ENCODE measurements around the gene ZBTB45. TPM values are rescaled to one million over a fixed set of nuclear protein-coding genes. Genes with fewer than 3 reads are reported as not detected.
A peak's percentile ranks its signal among the peaks of the same experiment; 100 is the strongest.

Gene ZBTB45
- total and polyA plus RNA-seq, 9 of the 15 experiments (the other 6 are each of a cell fraction or from before 2014, with no cell fraction given): 0.08 to 16.1 (median 1.8) TPM

GRCh38 chr19:58555920-58556621, 36.5 kb upstream of the ZBTB45 start:
- peak overlapping the region; percentile 83 for H3K4me2 ChIP-seq (ENCODE audit: insufficient read depth, low read length)
- in situ Hi-C loops (cut with MboI) (no loop called here), intact Hi-C loops (cut with micrococcal nuclease) (no loop called here)
- 71% methylated on average over 9 of the region's 16 CpGs for WGBS (ENCODE audit: insufficient coverage, low coverage, missing lambda C conversion rate)
- DNase-seq (ENCODE audit: extremely low read depth in 1 of 4, low spot score in 3 of 4) (peak in 1 of 4 experiments; percentile 42), FAIRE-seq (no peak), ATAC-seq (no peak)
- no peaks in the 10 kb centered on the region for H3K27me3 ChIP-seq (ENCODE audit: control insufficient read depth in 2 of 2, insufficient read depth in 2 of 2, low read length in 2 of 2)
- no peak overlapping the region for H2AFZ ChIP-seq (ENCODE audit: low read depth, low read length)
- H3K9ac ChIP-seq (ENCODE audit: insufficient read depth in 1 of 2, low read depth in 2 of 2, low read length in 2 of 2): peak overlapping the region; percentile 92 to 98; a peak in 3 of 4 replicates
- POLR2A ChIA-PET: interaction anchor here (0.6 to 3.7 kb wide), 7 partner anchors 8 to 373 kb away, joined by 3 to 48 read pairs (median 3); partner anchors contain the start of genes TRIM28, ZBTB45, ZNF274 and ZNF8
- no peaks in the 10 kb centered on the region for H3K9me3 ChIP-seq (replicated peaks; ENCODE audit: control insufficient read depth, insufficient read depth, low read depth, low read length)
- peaks cover 3% of the 10 kb centered on the region for H3K9me1 ChIP-seq (ENCODE audit: control insufficient read depth, insufficient read depth, low read length)
- peaks cover 36 to 58% of the 10 kb centered on the region in 2 experiments for H3K4me1 ChIP-seq (replicated peaks in 1 of 2; ENCODE audit: control insufficient read depth in 2 of 2, insufficient read depth in 2 of 2, low read length in 2 of 2)
- H3K36me3 ChIP-seq (ENCODE audit: control insufficient read depth, insufficient read depth, low read length): peaks cover 53% of the 10 kb centered on the region
- peak overlapping the region; percentile 94; the same call in 2 of the 3 replicates for H3K27ac ChIP-seq (ENCODE audit: extremely low read depth, low read depth, low read length)
- H3K4me3 ChIP-seq: no peak overlapping the region
- H4K20me1 ChIP-seq (replicated peaks; ENCODE audit: control insufficient read depth, insufficient read depth, low read length): no peaks in the 10 kb centered on the region
- CTCF ChIA-PET (ENCODE audit: low intra/inter-chr PET ratio): no interaction called here
- TSS peak; percentile 45 for BruUV-seq (replicated peaks)
- peaks cover 59% of the 10 kb centered on the region for H3K79me2 ChIP-seq (ENCODE audit: control insufficient read depth, insufficient read depth, low read length)
- no peak for TF ChIP-seq HOMEZ (CRISPR knock-in tag; IDR thresholded peaks at IDR 0.05)
- TF ChIP-seq EP400 (IDR thresholded peaks at IDR 0.05): no peak
- no peak for TF ChIP-seq SAP30 (IDR thresholded peaks at IDR 0.05; ENCODE audit: borderline replicate concordance, insufficient read depth, low read depth, low read length, poor library complexity, severe bottlenecking)
- TF ChIP-seq MCM3 (IDR thresholded peaks at IDR 0.05): no peak
- TF ChIP-seq SMAD3 (CRISPR knock-in tag; conservative IDR thresholded peaks at IDR 0.05): no peak
- TF ChIP-seq ZNF830 (CRISPR knock-in tag; IDR thresholded peaks at IDR 0.05): no peak
- no peak for TF ChIP-seq DPF2 (IDR thresholded peaks at IDR 0.05)
- no peak for TF ChIP-seq ZNF140 (CRISPR knock-in tag; IDR thresholded peaks at IDR 0.05)
- no peak for TF ChIP-seq HOXB6 (CRISPR knock-in tag; IDR thresholded peaks at IDR 0.05; ENCODE audit: borderline replicate concordance)
- TF ChIP-seq EGR1 (conservative IDR thresholded peaks at IDR 0.05): no peak
- peak; percentile 52; the same call in 1 of the 2 replicates for TF ChIP-seq TCF3 (CRISPR knock-in tag; IDR thresholded peaks at IDR 0.05)
- no peak for TF ChIP-seq ZNF263 (CRISPR knock-in tag; IDR thresholded peaks at IDR 0.05; ENCODE audit: borderline replicate concordance)
- no peak for TF ChIP-seq NR2F6 (CRISPR knock-in tag; IDR thresholded peaks at IDR 0.05)
- TF ChIP-seq KDM2B (CRISPR knock-in tag; IDR thresholded peaks at IDR 0.05): no peak
- peak; percentile 48 for TF ChIP-seq CBFA2T3 (IDR thresholded peaks at IDR 0.05)
- TF ChIP-seq ZBTB34 (CRISPR knock-in tag; IDR thresholded peaks at IDR 0.05): no peak
- no peak for TF ChIP-seq ZNF507 (tag; conservative IDR thresholded peaks at IDR 0.05)
- no peak for TF ChIP-seq ZNF512 (tag; IDR thresholded peaks at IDR 0.05)

All from K562 (cell line).